Non-pigmented ciliary epithelial cell (primary cell): ENCODE results near the gene SMAD7.

Source experiments
- DNase-seq: peaks from one replicate; pipeline ENCODE4 v3.0.0-alpha.2; 2010; ENCODE audit warnings: low read depth

The SMAD7 gene

GRCh38 chr18:48986851-48987761, 36.3 kb upstream of the SMAD7 start:
- no peak for DNase-seq

GRCh38 chr18:48985161-48985560, 34.4 kb upstream of the SMAD7 start:
- DNase-seq, result no peak

GRCh38 chr18:48983793-48984437, 33.1 kb upstream of the SMAD7 start:
- DNase-seq, result no peak

- no peak for DNase-seq
These were observed 31.5 kb upstream of the SMAD7 start for GRCh38 chr18:48982266-48982665.

GRCh38 chr18:48979944-48980890, 29.5 kb upstream of the SMAD7 start:
- DNase-seq, result no peak

GRCh38 chr18:48977914-48978313, 27.1 kb upstream of the SMAD7 start:
- DNase-seq, result no peak

GRCh38 chr18:48975817-48976649, 25.3 kb upstream of the SMAD7 start:
- DNase-seq, result no peak

- DNase-seq, result no peak
These were observed 24.5 kb upstream of the SMAD7 start for GRCh38 chr18:48975120-48975816.

- DNase-seq, result no peak
These were observed 23.7 kb upstream of the SMAD7 start for GRCh38 chr18:48974304-48975119.

GRCh38 chr18:48973731-48974130, 23.0 kb upstream of the SMAD7 start:
- DNase-seq, result no peak

GRCh38 chr18:48968412-48969215, 17.8 kb upstream of the SMAD7 start:
- no peak for DNase-seq

GRCh38 chr18:48967545-48967944, 16.8 kb upstream of the SMAD7 start:
- no peak for DNase-seq

GRCh38 chr18:48966523-48966922, 15.8 kb upstream of the SMAD7 start:
- no peak for DNase-seq

- no peak for DNase-seq
These were observed 13.1 kb upstream of the SMAD7 start for GRCh38 chr18:48963586-48964470.

GRCh38 chr18:48962994-48963561, 12.3 kb upstream of the SMAD7 start:
- DNase-seq, result no peak

- DNase-seq, result no peak
These were observed 11.7 kb upstream of the SMAD7 start for GRCh38 chr18:48962252-48962993.

- DNase-seq, result no peak
These were observed 10.8 kb upstream of the SMAD7 start for GRCh38 chr18:48961547-48961946.
